M059J (cell line): ENCODE results near the gene VAV2. TPM values are rescaled to one million over a fixed set of nuclear protein-coding genes. Genes with fewer than 3 reads are reported as not detected.

Experiments
- DNase-seq: peaks from one replicate; pipeline ENCODE4 v3.0.0-alpha.2; 2012; ENCODE audit warnings: low read depth
- total RNA-seq: library from RNA; depleted of rRNA; stranded (reverse); fragments of >200 nt; shearing (Covaris generic); gene quantifications from 2 replicates; pipeline ENCODE4 v1.2.3, GENCODE V29; 2014

Gene VAV2
- total RNA-seq, 1 experiment from 2014 or later = 17.2 TPM

- DNase-seq = no peak
Measured at GRCh38 chr9:133823189-133824105, 168.7 kb downstream of the VAV2 start.

- DNase-seq = no peak
Measured at GRCh38 chr9:133822430-133823065, 169.6 kb downstream of the VAV2 start.

- no peak for DNase-seq
Measured at GRCh38 chr9:133821601-133822429, 170.3 kb downstream of the VAV2 start.

GRCh38 chr9:133819923-133820322 lies 172.2 kb downstream of the VAV2 start:
- no peak for DNase-seq

DNA sequence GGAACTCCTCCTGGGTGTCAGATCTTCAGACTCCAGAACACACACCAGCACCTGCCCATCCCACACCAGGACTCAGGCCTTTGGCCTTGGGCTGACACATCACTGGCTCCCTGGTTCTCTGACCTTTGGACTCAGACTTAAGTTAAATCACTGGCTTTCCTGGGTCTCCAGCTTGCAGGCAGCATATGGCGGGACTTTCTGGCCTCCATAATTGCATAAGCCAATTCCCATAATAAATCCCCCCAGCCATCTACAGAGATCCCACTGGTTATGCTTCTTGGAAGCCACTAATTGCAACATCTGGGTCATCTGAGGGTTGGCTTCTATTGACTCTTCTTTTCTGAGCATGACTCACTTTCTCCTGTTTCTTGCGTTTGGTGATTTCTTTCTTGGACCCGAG lies 173.7 kb downstream of the VAV2 start:
- no peak for DNase-seq

GRCh38 chr9:133815781-133816180 lies 176.3 kb downstream of the VAV2 start:
- no peak for DNase-seq

DNA sequence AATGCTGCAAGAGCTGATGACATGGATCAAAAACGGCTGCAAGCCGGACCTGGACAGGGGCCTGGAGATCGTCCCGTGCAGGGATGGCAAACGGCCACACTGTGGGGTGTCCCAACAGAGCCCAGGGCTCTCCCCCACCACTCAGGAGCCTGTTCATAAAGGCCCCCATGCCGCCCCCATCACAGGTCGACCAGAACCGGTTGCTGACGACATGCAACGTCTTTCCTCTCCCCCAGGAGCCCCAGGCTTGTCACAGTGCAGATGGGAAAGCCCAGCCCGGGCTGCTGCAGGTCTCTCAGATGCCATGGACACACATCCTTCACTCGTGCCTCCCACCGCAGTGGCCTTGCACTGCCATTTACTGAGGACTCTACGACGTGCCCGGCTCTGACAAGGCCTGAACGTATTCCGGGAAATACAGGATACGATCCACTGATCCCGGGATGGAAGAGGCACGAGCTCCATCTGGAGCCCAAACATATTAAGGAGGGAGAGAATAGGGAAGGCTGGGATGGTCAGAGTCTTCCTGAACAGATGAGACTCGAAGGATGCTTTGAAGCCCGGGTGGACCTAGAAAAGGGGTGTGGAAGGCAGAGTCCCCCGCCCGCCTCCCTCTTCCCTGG lies 177.4 kb downstream of the VAV2 start:
- DNase-seq = no peak

- DNase-seq = no peak
Measured at GRCh38 chr9:133813749-133814585, 178.2 kb downstream of the VAV2 start.

DNA sequence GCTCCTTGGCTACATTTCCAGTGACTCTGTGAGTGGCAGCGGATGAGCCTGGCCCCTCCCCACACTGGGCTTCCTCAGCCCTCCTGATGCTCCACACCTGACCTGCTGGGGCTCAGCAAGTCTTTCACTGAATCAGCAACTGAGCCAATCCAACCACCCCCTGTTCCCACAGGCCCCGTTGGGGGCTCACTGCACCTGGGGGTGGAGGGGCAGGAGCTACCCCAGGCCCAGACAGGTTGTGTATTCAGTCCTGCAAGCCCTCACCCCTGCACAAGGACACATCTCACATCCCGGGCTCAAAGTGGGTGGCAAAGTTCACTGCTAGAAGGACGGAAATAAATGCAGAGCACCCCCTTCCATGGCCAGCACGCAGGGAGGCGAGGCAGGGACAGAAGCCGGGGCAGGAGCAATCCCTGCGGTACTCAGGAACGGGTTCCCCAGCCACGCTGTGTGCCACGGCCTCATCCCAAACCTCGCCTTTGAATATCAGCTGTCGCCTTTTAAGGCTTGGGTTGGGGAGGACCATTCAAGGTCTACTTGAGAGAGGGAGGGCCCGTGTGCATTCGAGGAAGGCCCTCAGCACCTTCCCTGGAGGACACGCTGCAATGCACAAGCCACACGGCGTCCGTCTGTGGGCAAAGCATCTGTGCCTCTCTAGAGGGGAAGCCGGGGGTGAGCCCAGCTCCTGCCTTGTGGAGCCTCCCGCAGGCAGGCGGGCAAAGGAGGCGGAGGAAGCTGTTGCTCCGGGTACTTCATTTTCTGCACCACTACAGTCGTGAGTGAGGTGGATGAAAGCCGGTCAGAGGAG lies 179.0 kb downstream of the VAV2 start:
- no peak for DNase-seq

DNA sequence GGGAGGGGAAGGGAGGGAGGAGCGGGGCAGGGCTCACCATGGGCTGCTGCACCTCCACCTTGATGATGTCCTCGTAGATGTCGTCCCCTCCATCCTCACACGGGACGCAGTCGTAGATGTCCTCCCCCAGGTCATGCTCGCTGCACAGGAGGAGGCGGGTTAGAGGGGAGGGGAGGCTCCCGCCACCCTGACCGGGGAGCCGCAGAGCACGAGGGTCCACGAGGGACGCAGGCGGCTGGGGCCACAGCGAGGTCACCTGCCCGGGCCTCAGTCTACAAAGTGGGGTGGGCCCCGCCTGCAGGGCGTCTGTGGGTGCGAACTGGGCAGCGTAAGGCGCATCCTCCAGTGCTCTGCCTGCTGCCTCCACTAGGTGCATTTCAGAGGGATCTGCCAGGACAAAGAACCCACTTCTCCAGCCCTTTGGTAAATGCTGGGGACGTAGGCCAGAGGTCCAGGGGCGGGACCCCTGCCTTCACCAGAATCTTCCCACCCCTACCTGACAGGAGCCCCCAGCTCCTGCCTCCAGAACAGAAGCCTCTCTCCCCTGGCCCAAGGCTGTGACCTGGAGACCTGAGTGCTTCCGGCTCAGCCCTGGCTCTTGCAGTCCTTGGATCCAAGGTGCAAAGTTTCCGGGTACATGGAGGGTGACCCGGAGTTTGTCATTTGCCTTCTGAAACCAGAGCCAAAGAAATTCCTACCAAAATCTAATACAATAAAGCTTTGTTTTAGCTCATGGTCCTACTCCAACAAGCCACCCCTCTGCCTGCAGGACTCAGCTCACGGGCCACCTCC lies 179.9 kb downstream of the VAV2 start:
- DNase-seq = no peak

DNA sequence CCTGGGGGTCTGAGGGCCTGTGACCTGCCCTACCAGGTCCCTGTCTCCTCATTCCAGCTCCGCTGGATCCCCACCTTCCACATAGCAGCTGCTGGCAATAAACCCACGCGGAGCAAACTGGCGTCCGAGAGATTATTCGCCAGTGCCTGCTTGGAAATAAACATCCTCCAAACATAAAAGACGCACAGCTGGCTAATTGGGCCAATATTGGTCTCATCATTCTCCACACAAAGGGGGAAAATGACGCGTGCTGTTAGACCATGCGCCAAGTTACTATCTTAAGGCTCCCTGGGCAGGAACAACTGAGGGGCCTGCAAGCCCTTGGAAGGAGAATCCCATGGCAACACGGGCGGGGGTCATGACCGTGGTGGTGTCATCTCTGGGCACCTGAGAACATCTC lies 180.7 kb downstream of the VAV2 start:
- no peak for DNase-seq

GRCh38 chr9:133810556-133811195 lies 181.4 kb downstream of the VAV2 start:
- DNase-seq = no peak

DNA sequence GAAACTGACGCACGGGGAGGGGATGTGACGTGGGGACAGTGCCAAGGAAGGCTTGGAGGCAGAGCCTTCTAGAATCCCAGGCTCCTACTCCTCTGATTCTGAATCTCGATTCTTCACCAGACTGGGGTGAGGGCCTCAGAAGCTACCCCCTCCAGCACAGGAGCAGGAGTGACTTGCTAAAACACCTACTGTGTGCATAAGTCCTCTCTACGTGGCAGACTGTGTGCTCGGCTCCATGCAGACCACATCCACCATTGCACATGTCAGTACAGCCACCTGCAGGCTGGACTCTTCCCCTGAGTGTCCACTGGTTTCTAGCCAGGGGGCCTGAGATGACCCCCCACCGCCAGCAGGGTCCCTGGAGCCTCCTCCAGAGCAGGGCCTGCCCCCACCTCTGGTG lies 182.8 kb downstream of the VAV2 start:
- no peak for DNase-seq

DNA sequence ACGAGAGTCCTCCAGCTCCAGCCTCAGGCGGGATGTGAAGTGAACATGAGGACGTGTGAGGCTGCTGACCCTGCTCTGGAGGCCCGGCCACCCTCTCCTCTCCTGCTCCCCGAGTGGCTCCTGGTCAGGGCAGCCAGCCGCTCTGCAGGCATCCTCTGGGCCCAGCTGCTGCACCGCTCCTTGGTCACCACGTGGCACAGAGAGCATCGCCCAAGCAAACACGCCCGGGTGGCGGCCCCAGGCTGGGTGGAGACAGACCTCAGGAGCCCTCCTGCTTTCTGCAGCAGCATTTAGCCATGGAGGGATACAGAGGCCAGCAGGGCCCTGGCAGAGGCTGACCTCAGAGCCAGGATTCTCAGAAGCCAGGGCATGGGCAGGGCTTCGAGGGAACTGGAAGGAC lies 184.3 kb downstream of the VAV2 start:
- no peak for DNase-seq

GRCh38 chr9:133807037-133807436 lies 185.1 kb downstream of the VAV2 start:
- DNase-seq = no peak

- DNase-seq = no peak
Measured at GRCh38 chr9:133806623-133807010, 185.5 kb downstream of the VAV2 start.

GRCh38 chr9:133805876-133806622 lies 186.1 kb downstream of the VAV2 start:
- no peak for DNase-seq

DNA sequence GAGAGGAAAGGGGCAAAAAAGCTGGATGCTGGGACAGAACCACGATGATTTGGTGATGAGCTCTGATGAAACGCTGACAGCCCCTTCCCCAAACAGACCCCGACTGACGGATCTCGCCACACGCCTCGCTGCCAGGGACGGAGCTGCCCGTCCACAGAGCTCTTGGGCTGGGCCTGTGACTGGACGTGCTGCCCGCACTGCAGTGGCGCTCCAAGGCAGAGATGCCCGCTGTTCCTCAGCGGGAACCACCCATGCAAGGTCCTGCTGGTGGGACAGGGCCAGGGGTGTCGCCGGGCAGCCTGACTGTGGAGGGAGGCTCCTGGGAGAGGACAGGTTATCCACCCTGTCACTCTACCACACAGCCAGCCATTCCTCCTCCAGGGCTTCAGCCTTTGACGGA lies 187.9 kb downstream of the VAV2 start:
- DNase-seq = no peak
